H9 (cell line): Measurements from ENCODE around the gene ORC2. TPM values are rescaled to one million over a fixed set of nuclear protein-coding genes. Genes with fewer than 3 reads are reported as not detected.

Experiments used
- DNase-seq: peaks from one replicate; pipeline ENCODE4 v3.0.0-alpha.2; 2017
- H2AFZ ChIP-seq: one replicate; pipeline ENCODE4 v1.6.1; 2013; ENCODE audit warnings: mild to moderate bottlenecking, low read length, control low read depth, moderate library complexity
- H2AK5ac ChIP-seq: 2 replicates; pipeline ENCODE4 v1.6.1; 2013; ENCODE audit warnings: low read length, control low read depth, mixed read lengths; ENCODE audit not compliant: insufficient read length
- H2BK120ac ChIP-seq: one replicate; pipeline ENCODE4 v1.6.1; 2013; ENCODE audit warnings: low read depth, mild to moderate bottlenecking, low read length, control low read depth, inconsistent platforms; ENCODE audit not compliant: poor library complexity, severe bottlenecking
- H2BK12ac ChIP-seq: 2 replicates; pipeline ENCODE4 v1.6.1; 2013; ENCODE audit warnings: low read length, control low read depth, mixed read lengths, low read depth; ENCODE audit not compliant: insufficient read length
- H2BK15ac ChIP-seq: 2 replicates; pipeline ENCODE4 v1.6.1; 2013; ENCODE audit warnings: low read depth, low read length, control low read depth
- H2BK20ac ChIP-seq: one replicate; pipeline ENCODE4 v1.6.1; 2013; ENCODE audit warnings: low read depth, mild to moderate bottlenecking, low read length, control low read depth, inconsistent platforms; ENCODE audit not compliant: poor library complexity, severe bottlenecking
- H2BK5ac ChIP-seq: 2 replicates; pipeline ENCODE4 v1.6.1; 2013; ENCODE audit warnings: low read length, control low read depth, mixed read lengths; ENCODE audit not compliant: insufficient read length
- H3K14ac ChIP-seq: 2 replicates; pipeline ENCODE4 v1.6.1; 2013; ENCODE audit warnings: low read length, control low read depth; ENCODE audit not compliant: insufficient read depth
- H3K18ac ChIP-seq: 2 replicates; pipeline ENCODE4 v1.6.1; 2013; ENCODE audit warnings: low read depth, mild to moderate bottlenecking, mixed read lengths, low read length, control low read depth; ENCODE audit not compliant: insufficient read length
- H3K23ac ChIP-seq: 2 replicates; pipeline ENCODE4 v1.6.1; 2013; ENCODE audit warnings: low read length, control low read depth, mixed read lengths, low read depth; ENCODE audit not compliant: insufficient read length
- H3K23me2 ChIP-seq: 2 replicates; pipeline ENCODE4 v1.6.1; 2013; ENCODE audit warnings: low read depth, mild to moderate bottlenecking, mixed read lengths, low read length, control low read depth; ENCODE audit not compliant: insufficient read length, poor library complexity, severe bottlenecking
- H3K27ac ChIP-seq: 2 replicates; pipeline ENCODE4 v1.5.1; 2013; ENCODE audit warnings: low read length, control low read depth, mixed read lengths, low read depth; ENCODE audit not compliant: insufficient read length
- H3K27me3 ChIP-seq: 2 replicates; pipeline ENCODE4 v1.6.1; 2013; ENCODE audit warnings: low read length, control low read depth, inconsistent platforms; ENCODE audit not compliant: insufficient read depth
- H3K4ac ChIP-seq: 2 replicates; pipeline ENCODE4 v1.6.1; 2013; ENCODE audit warnings: low read depth, mild to moderate bottlenecking, control low read depth, inconsistent platforms, low read length, moderate library complexity
- H3K4me1 ChIP-seq: 2 replicates; pipeline ENCODE4 v1.6.1; 2013; ENCODE audit warnings: low read length, control low read depth, inconsistent platforms; ENCODE audit not compliant: insufficient read depth
- H3K4me2 ChIP-seq: 2 replicates; pipeline ENCODE4 v1.6.1; 2013; ENCODE audit warnings: low read length, control low read depth, mixed read lengths; ENCODE audit not compliant: insufficient read length, insufficient read depth
- H3K56ac ChIP-seq: 2 replicates; pipeline ENCODE4 v1.6.1; 2013; ENCODE audit warnings: low read depth, mild to moderate bottlenecking, mixed read lengths, low read length, control low read depth; ENCODE audit not compliant: insufficient read length
- H3K79me1 ChIP-seq: 2 replicates; pipeline ENCODE4 v1.6.1; 2013; ENCODE audit warnings: low read depth, mild to moderate bottlenecking, moderate library complexity, low read length, control low read depth, inconsistent platforms; ENCODE audit not compliant: insufficient read depth, poor library complexity, severe bottlenecking
- H3K79me2 ChIP-seq: 2 replicates; pipeline ENCODE4 v1.6.1; 2013; ENCODE audit warnings: low read length, control low read depth, inconsistent platforms; ENCODE audit not compliant: insufficient read depth
- H3K9ac ChIP-seq: 2 replicates; pipeline ENCODE4 v1.6.1; 2013; ENCODE audit warnings: low read length, control low read depth, mixed read lengths; ENCODE audit not compliant: insufficient read length; ENCODE audit errors: extremely low read depth
- H3K9me3 ChIP-seq: one replicate; pipeline ENCODE4 v1.6.1; 2013; ENCODE audit warnings: low read depth, low read length, inconsistent platforms; ENCODE audit not compliant: control insufficient read depth
- H3T11ph ChIP-seq: one replicate; pipeline ENCODE4 v1.6.1; 2013; ENCODE audit warnings: mild to moderate bottlenecking, low read length, control low read depth, inconsistent platforms
- H4K20me1 ChIP-seq: one replicate; pipeline ENCODE4 v1.6.1; 2013; ENCODE audit not compliant: control insufficient read depth, insufficient read length, insufficient read depth
- H4K5ac ChIP-seq: 2 replicates; pipeline ENCODE4 v1.6.1; 2013; ENCODE audit warnings: low read depth, mild to moderate bottlenecking, mixed read lengths, low read length, control low read depth; ENCODE audit not compliant: insufficient read length
- H4K8ac ChIP-seq: replicated peaks from 2 replicates; pipeline ENCODE4 v1.6.1; 2013; ENCODE audit warnings: low read length, control low read depth, mixed read lengths, low read depth; ENCODE audit not compliant: insufficient read length
- H4K91ac ChIP-seq: 2 replicates; pipeline ENCODE4 v1.6.1; 2013; ENCODE audit warnings: low read depth, mild to moderate bottlenecking, moderate library complexity, mixed read lengths, low read length, control low read depth; ENCODE audit not compliant: insufficient read length
- H3K27ac Mint-ChIP-seq, 3 experiments: 2 replicates in 2 of 3; 3 replicates in 1 of 3; pipeline ENCODE4 v1.8.0; 2020 to 2021; ENCODE audit warnings: mixed read lengths in 3 of 3, mild to moderate bottlenecking in 1 of 3, moderate library complexity in 1 of 3
- H3K27me3 Mint-ChIP-seq: 2 replicates; pipeline ENCODE4 v1.8.0; 2021; ENCODE audit warnings: low read depth, mild to moderate bottlenecking, moderate library complexity, mixed read lengths
- H3K36me3 Mint-ChIP-seq, 3 experiments: 2 replicates in 2 of 3; 3 replicates in 1 of 3; pipeline ENCODE4 v1.8.0; 2020 to 2021; ENCODE audit warnings: low read depth in 3 of 3, mixed read lengths in 3 of 3; ENCODE audit not compliant: insufficient read depth in 1 of 3
- H3K4me1 Mint-ChIP-seq, 2 experiments: 2 replicates each; pipeline ENCODE4 v1.8.0; 2020; ENCODE audit warnings: mixed read lengths in 2 of 2
- H3K4me3 Mint-ChIP-seq, 2 experiments: 2 replicates in 1 of 2; 3 replicates in 1 of 2; pipeline ENCODE4 v1.8.0; 2020 to 2021; ENCODE audit warnings: mild to moderate bottlenecking in 2 of 2, mixed read lengths in 2 of 2, moderate library complexity in 1 of 2
- H3K9me3 Mint-ChIP-seq, 2 experiments: 2 replicates in 1 of 2; 3 replicates in 1 of 2; pipeline ENCODE4 v1.8.0; 2020; ENCODE audit warnings: mild to moderate bottlenecking in 2 of 2, mixed read lengths in 2 of 2, moderate library complexity in 1 of 2
- CTCF ChIP-seq: fragments of 200-600 bp; sonication (generic); conservative IDR thresholded peaks from 3 replicates; pipeline ENCODE4 v1.8.0; 2021; ENCODE audit warnings: antibody characterized with exemption, mild to moderate bottlenecking
- WGBS: extraction: QIAGEN DNeasy Blood & Tissue Kit; methylation state at CpG from one replicate; pipeline ENCODE4 v1.1.7; 2013; ENCODE audit warnings: missing lambda C conversion rate, low lambda C conversion rate, mixed read lengths; ENCODE audit not compliant: insufficient read length; ENCODE audit errors: extremely low coverage; 5-methylcytosine and 5-hydroxymethylcytosine counted together
- total RNA-seq: library from RNA; stranded (reverse); gene quantifications from 2 replicates; pipeline ENCODE4 v1.2.1, GENCODE V29; 2021

Gene ORC2
- total RNA-seq, 1 experiment from 2014 or later, result 65.2 TPM

GRCh38 chr2:200862532-200863000 is 100.9 kb downstream of the ORC2 start:
- no peaks in the 10 kb centered on the region for H3K27me3 ChIP-seq
- no peaks in the 10 kb centered on the region for H3K9me3 ChIP-seq
- H3K56ac ChIP-seq, result no peak overlapping the region
- H4K8ac ChIP-seq, result no peak overlapping the region
- no peak overlapping the region for H2BK120ac ChIP-seq
- H3K23ac ChIP-seq, result no peak overlapping the region
- H2BK15ac ChIP-seq, result no peak overlapping the region
- peaks cover 22 to 23% of the 10 kb centered on the region in 2 experiments for H3K4me1 Mint-ChIP-seq
- H4K5ac ChIP-seq, result no peak overlapping the region
- no peak overlapping the region for H2AFZ ChIP-seq
- H3K18ac ChIP-seq, result no peak overlapping the region
- H3K27ac ChIP-seq, result no peak overlapping the region
- no peak for TF ChIP-seq CTCF
- no peak overlapping the region for H3K4ac ChIP-seq
- peak overlapping the region; percentile 12 to 92 (median 87); a peak in 5 of 7 replicates for H3K27ac Mint-ChIP-seq
- peaks cover 7% of the 10 kb centered on the region for H3K79me1 ChIP-seq
- no peaks in the 10 kb centered on the region for H3K27me3 Mint-ChIP-seq
- no CpG with 5 or more reads among the region's 13 CpGs for WGBS
- H3K36me3 Mint-ChIP-seq, result peaks cover 30 to 50% (median 46%) of the 10 kb centered on the region in 3 experiments
- H2BK20ac ChIP-seq, result no peak overlapping the region
- no peaks in the 10 kb centered on the region for H3K9me3 Mint-ChIP-seq
- no peak overlapping the region for H2BK5ac ChIP-seq
- no peak for DNase-seq
- no peak overlapping the region for H3T11ph ChIP-seq
- no peaks in the 10 kb centered on the region for H3K4me1 ChIP-seq
- peak overlapping the region; percentile 94 to 97 for H3K4me3 Mint-ChIP-seq
- H3K4me2 ChIP-seq, result peak overlapping the region; percentile 72
- no peaks in the 10 kb centered on the region for H4K20me1 ChIP-seq
- no peak overlapping the region for H2AK5ac ChIP-seq
- H3K79me2 ChIP-seq, result peaks cover 25% of the 10 kb centered on the region; the same call in 1 of the 2 replicates
- peaks cover 10% of the 10 kb centered on the region for H3K23me2 ChIP-seq
- H3K9ac ChIP-seq, result peak overlapping the region; percentile 61
- no peak overlapping the region for H3K14ac ChIP-seq
- H4K91ac ChIP-seq, result no peak overlapping the region
- no peak overlapping the region for H2BK12ac ChIP-seq
